HepG2 (cell line): ENCODE data around the gene OBP2A. TPM values are rescaled to one million over a fixed set of nuclear protein-coding genes. Genes with fewer than 3 reads are reported as not detected.
A peak's percentile ranks its signal among the peaks of the same experiment; 100 is the strongest.

Experiments used
- ELF4 ChIP-seq: sonication (generic); formaldehyde crosslinking; IDR thresholded peaks from 2 replicates; pipeline ENCODE4 v1.5.0; 2020; ENCODE audit warnings: missing genetic modification reagents, mild to moderate bottlenecking, moderate library complexity, borderline replicate concordance
- ESRRA ChIP-seq: sonication (generic); formaldehyde crosslinking; IDR thresholded peaks from 2 replicates; pipeline ENCODE4 v1.5.1; 2020; ENCODE audit warnings: mild to moderate bottlenecking, low read depth, missing genetic modification reagents
- HNF1A ChIP-seq, 2 experiments: sonication (generic) in 1 of 2; formaldehyde crosslinking in 1 of 2; IDR thresholded peaks; 2 replicates each; pipeline versions ENCODE4 v1.4.0 to v1.6.1; 2016 to 2020; ENCODE audit warnings: borderline replicate concordance in 1 of 2, low read depth in 1 of 2, mild to moderate bottlenecking in 1 of 2, missing genetic modification reagents in 1 of 2
- KDM2A ChIP-seq: sonication (generic); formaldehyde crosslinking; IDR thresholded peaks from 2 replicates; pipeline ENCODE4 v1.4.0; 2020; ENCODE audit warnings: low read depth, missing genetic modification reagents, borderline replicate concordance
- MAF1 ChIP-seq: sonication (generic); formaldehyde crosslinking; IDR thresholded peaks from 2 replicates; pipeline ENCODE4 v1.5.0; 2020; ENCODE audit warnings: missing genetic modification reagents, borderline replicate concordance
- MTA1 ChIP-seq: sonication (generic); formaldehyde crosslinking; IDR thresholded peaks from 2 replicates; pipeline ENCODE4 v1.4.0; 2020; ENCODE audit warnings: missing genetic modification reagents, mild to moderate bottlenecking, borderline replicate concordance
- PHF5A ChIP-seq: IDR thresholded peaks from one replicate; pipeline ENCODE4 v1.6.1; 2018; ENCODE audit warnings: low read depth, missing genetic modification reagents; ENCODE audit not compliant: unreplicated experiment
- ZFP62 ChIP-seq: sonication (generic); formaldehyde crosslinking; IDR thresholded peaks from 2 replicates; pipeline ENCODE4 v1.4.0; 2020; ENCODE audit warnings: missing genetic modification reagents
- ZNF12 ChIP-seq: sonication (generic); formaldehyde crosslinking; IDR thresholded peaks from 2 replicates; pipeline ENCODE4 v1.5.0; 2020; ENCODE audit warnings: missing genetic modification reagents
- ZNF232 ChIP-seq: sonication (generic); formaldehyde crosslinking; IDR thresholded peaks from 2 replicates; pipeline ENCODE4 v1.4.0; 2020; ENCODE audit warnings: missing genetic modification reagents, borderline replicate concordance
- ZNF337 ChIP-seq: sonication (generic); formaldehyde crosslinking; IDR thresholded peaks from 2 replicates; pipeline ENCODE4 v1.5.1; 2020; ENCODE audit warnings: missing genetic modification reagents, low read depth, mild to moderate bottlenecking, borderline replicate concordance
- ZNF510 ChIP-seq: sonication (generic); formaldehyde crosslinking; IDR thresholded peaks from 2 replicates; pipeline ENCODE4 v1.4.0; 2020; ENCODE audit warnings: low read depth, mild to moderate bottlenecking, missing genetic modification reagents
- ZNF569 ChIP-seq: sonication (generic); formaldehyde crosslinking; IDR thresholded peaks from 2 replicates; pipeline ENCODE4 v1.5.0; 2020; ENCODE audit warnings: mild to moderate bottlenecking, missing genetic modification reagents, moderate library complexity, borderline replicate concordance
- ZNF574 ChIP-seq: sonication (generic); formaldehyde crosslinking; IDR thresholded peaks from 2 replicates; pipeline ENCODE4 v1.4.0; 2020; ENCODE audit warnings: missing genetic modification reagents
- ZNF580 ChIP-seq: IDR thresholded peaks from 2 replicates; pipeline ENCODE4 v1.6.1; 2016; ENCODE audit warnings: low read depth, borderline replicate concordance
- ZNF639 ChIP-seq: conservative IDR thresholded peaks from 2 replicates; pipeline ENCODE4 v1.6.1; 2018; ENCODE audit warnings: missing genetic modification reagents
- ZNF891 ChIP-seq: sonication (generic); formaldehyde crosslinking; IDR thresholded peaks from 2 replicates; pipeline ENCODE4 v1.5.0; 2020; ENCODE audit warnings: mild to moderate bottlenecking, missing genetic modification reagents
- ZSCAN12 ChIP-seq: sonication (generic); formaldehyde crosslinking; IDR thresholded peaks from 2 replicates; pipeline ENCODE4 v1.9.0; 2021; ENCODE audit warnings: mild to moderate bottlenecking, missing genetic modification reagents
- polyA plus RNA-seq, 8 experiments: library from polyadenylated mRNA; depleted of rRNA in 3 of 8; stranded (reverse) in 7 of 8; unstranded in 1 of 8; fragments of >200 nt; fragmentation: Illumina TruSeq in 4 of 8; extraction: Trizol in 4 of 8; gene quantifications; 2 replicates each; pipeline versions ENCODE4 v1.2.1 to v1.2.3, GENCODE V29; 2011 to 2016; ENCODE audit warnings: low read depth in 4 of 8, missing spikeins in 1 of 8, mixed read lengths in 1 of 8; ENCODE audit not compliant: insufficient read depth in 1 of 8
- total RNA-seq, 5 experiments: library from RNA; depleted of rRNA; stranded (reverse); fragments of >200 nt; fragmentation: Illumina TruSeq; extraction: Trizol; gene quantifications; 2 replicates each; pipeline ENCODE4 v1.2.3, GENCODE V29; 2016; ENCODE audit warnings: low read depth in 1 of 5

The OBP2A gene
- total and polyA plus RNA-seq, 2 of the 13 experiments (the other 11 are each of a cell fraction or from before 2014, with no cell fraction given) = 0.32 TPM; not detected in 1

- no peak for TF ChIP-seq ZNF580
- no peak for TF ChIP-seq MAF1 (CRISPR knock-in tag)
- TF ChIP-seq ESRRA = no peak
- TF ChIP-seq ZNF12 (CRISPR knock-in tag) = no peak
- TF ChIP-seq ZNF337 (CRISPR knock-in tag) = no peak
- no peak for TF ChIP-seq ZFP62 (CRISPR knock-in tag)
- no peak for TF ChIP-seq ZNF639 (CRISPR knock-in tag)
- peak; percentile 44; the same call in 1 of the 2 replicates for TF ChIP-seq ZNF574 (CRISPR knock-in tag)
- no peak for TF ChIP-seq ZSCAN12 (CRISPR knock-in tag)
- 0 out of 2 replicates have a peak, but pooled peaks have one; percentile 20 for TF ChIP-seq MTA1 (CRISPR knock-in tag)
- TF ChIP-seq KDM2A (CRISPR knock-in tag) = peak; percentile 50
- TF ChIP-seq ZNF891 (CRISPR knock-in tag) = 0 out of 2 replicates have a peak, but pooled peaks have one; percentile 46
- TF ChIP-seq HNF1A (IDR thresholded peaks at IDR 0.05; ENCODE audit: low read depth) = no peak
- no peak for TF ChIP-seq HNF1A (CRISPR knock-in tag; IDR thresholded peaks at IDR 0.05; ENCODE audit: borderline replicate concordance)
- TF ChIP-seq ZNF510 (CRISPR knock-in tag) = no peak
- no peak for TF ChIP-seq ZNF569 (CRISPR knock-in tag)
- TF ChIP-seq ELF4 = no peak
- TF ChIP-seq ZNF232 (CRISPR knock-in tag) = 0 out of 2 replicates have a peak, but pooled peaks have one; percentile 27
- TF ChIP-seq PHF5A = no peak
Measured at GRCh38 chr9:135504262-135505243, 41.4 kb upstream of the OBP2A start (continued).
